AG08396 (cell line): ENCODE results near the gene ADAMTS4.

Experiments used
- DNase-seq: peaks from one replicate; pipeline ENCODE4 v3.0.0; 2012; ENCODE audit warnings: low spot score, mixed read lengths

The ADAMTS4 gene

DNA sequence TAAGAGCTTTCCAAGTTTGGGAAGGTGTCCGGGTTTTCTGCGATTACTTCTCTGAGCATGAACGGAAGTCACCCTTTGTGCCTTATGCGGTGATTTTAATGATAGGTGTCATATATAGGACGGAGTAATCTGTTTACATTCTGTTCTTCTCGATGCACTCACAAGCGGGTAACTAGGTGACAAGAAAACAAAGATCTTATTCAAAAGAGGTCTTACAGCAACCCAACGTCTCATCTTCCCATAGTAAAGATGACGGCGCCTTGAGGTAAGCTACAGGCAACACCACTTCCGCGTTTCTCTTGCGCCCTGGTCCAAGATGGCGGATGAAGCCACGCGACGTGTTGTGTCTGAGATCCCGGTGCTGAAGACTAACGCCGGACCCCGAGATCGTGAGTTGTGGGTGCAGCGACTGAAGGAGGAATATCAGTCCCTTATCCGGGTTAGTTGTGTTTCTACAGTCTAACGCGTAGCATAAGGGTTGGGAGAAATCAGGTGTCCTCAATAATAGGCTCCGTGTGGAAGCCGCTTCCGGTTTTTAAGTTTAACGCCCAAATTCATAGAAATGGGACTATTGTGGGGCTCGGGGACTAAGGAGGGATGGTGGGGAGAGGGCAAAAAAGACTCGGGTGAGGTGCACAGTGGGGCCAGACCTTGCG is 45.0 kb downstream of the ADAMTS4 start, which contains the start of gene UFC1:
TSS of gene UFC1 (plus strand) at position 297 of the 656 bp plus-strand sequence. CDS start at position 317, 20 bp downstream.
- DNase-seq, result peak; percentile 84

DNA sequence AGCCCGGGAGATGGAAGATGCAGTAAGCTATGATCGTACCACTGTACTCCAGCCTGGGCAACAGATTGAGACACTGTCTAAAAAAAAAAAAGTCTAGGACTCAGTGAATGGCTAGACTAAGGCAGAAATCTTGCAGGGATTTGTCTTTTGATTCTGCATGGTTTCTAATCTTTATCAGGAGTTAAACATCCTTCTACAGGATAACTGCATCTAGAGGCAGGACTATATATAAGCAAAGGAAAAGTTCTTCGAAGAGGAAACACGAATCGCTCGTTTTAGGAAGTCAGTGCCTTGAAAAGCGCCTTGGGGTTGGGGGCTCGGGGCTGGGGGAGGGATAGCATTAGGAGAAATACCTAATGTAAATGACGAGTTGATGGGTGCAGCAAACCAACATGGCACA is 45.7 kb downstream of the ADAMTS4 start:
- no peak for DNase-seq

DNA sequence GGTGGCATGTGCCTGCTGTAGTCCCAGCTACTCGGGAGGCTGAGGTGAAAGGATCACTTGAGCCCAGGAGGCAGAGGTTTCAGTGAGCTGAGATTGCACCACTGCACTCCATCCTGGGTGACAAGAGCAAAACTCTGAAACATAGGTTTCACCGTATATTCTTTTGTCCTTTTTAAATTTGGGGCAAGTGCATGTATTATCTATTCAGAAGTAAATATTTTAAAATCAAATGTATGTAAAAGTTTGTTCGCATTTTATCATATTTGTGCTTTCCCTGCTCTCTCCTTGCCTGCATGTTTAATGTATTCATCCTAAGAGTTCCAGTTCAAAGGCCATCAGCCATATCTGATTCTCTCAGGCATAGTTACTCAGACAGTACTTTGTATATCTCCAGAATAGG is 53.0 kb downstream of the ADAMTS4 start:
- DNase-seq, result no peak

DNA sequence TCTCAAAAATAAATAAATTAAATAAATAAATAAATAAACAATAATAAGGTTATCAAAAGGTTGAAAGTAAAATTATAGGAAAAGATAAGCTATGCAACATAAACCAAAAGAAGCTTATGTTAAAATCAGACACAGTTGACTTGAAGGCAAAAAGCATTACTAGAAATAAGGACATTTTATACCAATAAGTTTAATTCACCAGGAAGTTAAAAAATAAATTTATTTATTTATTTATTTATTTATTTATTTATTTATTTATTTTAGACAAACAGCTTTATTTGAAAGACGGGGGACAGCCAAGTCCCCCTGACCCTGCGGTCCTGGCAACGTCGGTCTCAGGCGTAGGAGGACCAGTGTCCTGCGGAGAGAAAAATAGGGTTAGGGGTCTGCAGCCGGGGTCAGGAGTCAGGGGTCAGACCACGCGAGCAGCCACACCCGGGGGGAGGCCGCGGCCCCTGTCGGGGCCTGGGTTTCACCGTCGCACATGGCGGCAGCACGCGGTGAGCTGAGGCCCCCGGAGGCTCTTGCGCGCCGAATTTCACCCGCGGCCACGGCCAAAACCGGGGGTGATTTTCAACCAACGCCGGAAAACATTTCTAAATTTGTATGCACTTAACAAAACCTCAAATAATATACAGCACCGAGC is 58.0 kb downstream of the ADAMTS4 start:
- no peak for DNase-seq

DNA sequence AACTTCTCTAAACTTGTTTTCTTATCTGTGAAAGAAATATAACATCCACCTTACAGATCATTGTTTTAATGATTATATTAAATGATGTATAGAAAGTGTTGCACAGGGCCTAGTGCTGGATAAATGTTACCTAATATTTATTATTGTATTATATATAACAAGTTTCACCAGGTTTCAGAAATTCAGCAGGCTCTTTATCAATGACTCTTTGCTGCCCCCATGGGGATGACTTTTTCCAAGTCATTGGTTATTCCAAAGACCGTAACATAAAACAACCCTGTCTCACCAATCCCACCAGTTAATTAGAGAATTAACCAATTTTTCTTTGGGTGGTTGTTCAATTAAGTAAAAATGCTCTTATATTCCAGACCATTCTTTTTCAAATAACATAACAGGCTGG is 59.1 kb downstream of the ADAMTS4 start:
- peak; percentile 71 for DNase-seq

DNA sequence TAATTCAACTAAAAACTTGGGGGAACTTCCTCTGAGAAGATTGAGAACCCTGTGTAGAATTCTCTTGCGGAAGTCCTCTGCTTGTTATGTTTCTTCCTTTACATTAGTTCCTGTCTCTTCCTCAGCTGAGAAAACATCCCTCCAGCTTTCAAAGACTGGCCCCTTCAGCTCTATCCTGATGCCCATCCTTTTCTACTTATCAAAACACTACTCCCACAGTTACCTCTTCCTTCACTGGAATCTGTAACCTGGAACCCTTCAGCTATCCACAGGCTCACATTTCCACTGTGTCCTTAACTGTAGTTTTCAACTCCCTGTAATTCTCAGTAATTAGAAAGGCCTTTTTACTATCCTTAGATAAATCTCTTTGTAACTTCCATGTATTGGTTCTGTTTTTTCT is 60.4 kb downstream of the ADAMTS4 start:
- no peak for DNase-seq

DNA sequence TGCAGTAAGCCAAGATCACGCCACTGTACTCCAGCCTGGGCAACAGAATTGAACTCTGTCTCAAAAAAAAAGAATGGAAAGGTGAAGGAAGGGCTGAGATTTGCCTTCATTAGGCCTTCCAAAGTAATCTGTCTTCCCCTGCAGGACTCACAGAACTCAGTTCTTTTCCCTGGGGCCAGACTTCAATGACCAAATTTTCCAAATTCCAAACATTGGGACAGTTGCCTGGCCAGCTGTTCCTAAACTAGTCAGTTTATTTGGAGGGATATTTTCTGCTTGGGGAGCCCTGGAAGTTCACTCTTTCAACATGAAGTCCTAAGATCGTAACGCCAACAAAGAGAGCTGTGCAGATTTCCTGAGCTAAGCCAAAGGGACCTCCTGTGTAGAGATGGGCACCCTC is 61.0 kb downstream of the ADAMTS4 start:
- no peak for DNase-seq
